NCI-H2081 (cell line): ENCODE results near the gene NDUFB2.
"Not testable (repeated sequence)": the region's sequence is repeated elsewhere in the genome, so short reads cannot be mapped to it uniquely, and the experiment has no call there.

Experiments used
- DNase-seq, 2 experiments: peaks; one replicate each; lab custom pipeline; 2025; lab: John Stamatoyannopoulos, UW

NDUFB2 gene

GRCh38 chr7:140734096-140734495 is 37.6 kb downstream of the NDUFB2 start:
- DNase-seq = no peak

GRCh38 chr7:140734729-140735128 is 38.2 kb downstream of the NDUFB2 start:
- no peak for DNase-seq

- DNase-seq = no peak
These were observed 41.8 kb downstream of the NDUFB2 start for GRCh38 chr7:140738280-140738679.

- DNase-seq = not testable (repeated sequence)
These were observed 46.7 kb downstream of the NDUFB2 start for GRCh38 chr7:140743255-140743654.

GRCh38 chr7:140744005-140744404 is 47.5 kb downstream of the NDUFB2 start:
- DNase-seq = no peak

GRCh38 chr7:140745266-140746058 is 49.0 kb downstream of the NDUFB2 start:
- no peak for DNase-seq

- DNase-seq = no peak
These were observed 50.2 kb downstream of the NDUFB2 start for GRCh38 chr7:140746751-140747150.

- no peak for DNase-seq
These were observed 56.0 kb downstream of the NDUFB2 start for GRCh38 chr7:140752533-140752932.

- no peak for DNase-seq
These were observed 58.0 kb downstream of the NDUFB2 start for GRCh38 chr7:140754506-140754905.
